ENCODE results near the gene DCTN4.
"Not testable (repeated sequence)": the region's sequence is repeated elsewhere in the genome, so short reads cannot be mapped to it uniquely, and the experiment has no call there.

GRCh38 chr5:150742455-150743141 is 16.2 kb downstream of the DCTN4 start:
- not testable (repeated sequence) for TF ChIP-seq POLR2A (IDR thresholded peaks at IDR 0.05; ENCODE audit: extremely low read depth, insufficient read length); CTCF (IDR thresholded peaks at IDR 0.05; ENCODE audit: low read depth, low read length)
